Middle frontal gyrus (tissue), 1 donor: ENCODE results near the gene SLC2A3.
A peak's percentile ranks its signal among the peaks of the same experiment; 100 is the strongest.
"Not testable (repeated sequence)": the region's sequence is repeated elsewhere in the genome, so short reads cannot be mapped to it uniquely, and the experiment has no call there.

ENCODE experiments used
- DNase-seq: peaks from one replicate; pipeline ENCODE4 v3.0.0-alpha.2; 2015; ENCODE audit warnings: low spot score; ENCODE audit errors: extremely low spot score

Gene SLC2A3

DNA sequence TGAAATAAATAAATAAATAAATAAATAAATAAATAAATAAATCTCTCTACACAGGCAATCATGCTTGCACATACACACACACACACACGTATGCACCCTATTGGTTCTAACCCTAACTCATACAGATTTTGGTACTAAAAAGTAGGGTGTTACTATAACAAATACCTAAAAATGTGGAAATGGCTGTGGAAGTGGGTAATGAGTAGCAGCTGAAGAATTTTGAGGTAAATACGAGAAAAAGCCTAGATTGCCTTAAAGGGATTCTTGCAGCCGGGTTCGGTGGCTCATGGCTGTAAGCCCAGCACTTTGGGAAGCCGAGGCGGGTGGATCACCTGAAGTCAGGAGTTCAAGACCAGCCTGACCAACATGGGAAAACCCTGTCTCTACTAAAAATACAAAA lies 15.7 kb upstream of the SLC2A3 start:
- DNase-seq = no peak

DNA sequence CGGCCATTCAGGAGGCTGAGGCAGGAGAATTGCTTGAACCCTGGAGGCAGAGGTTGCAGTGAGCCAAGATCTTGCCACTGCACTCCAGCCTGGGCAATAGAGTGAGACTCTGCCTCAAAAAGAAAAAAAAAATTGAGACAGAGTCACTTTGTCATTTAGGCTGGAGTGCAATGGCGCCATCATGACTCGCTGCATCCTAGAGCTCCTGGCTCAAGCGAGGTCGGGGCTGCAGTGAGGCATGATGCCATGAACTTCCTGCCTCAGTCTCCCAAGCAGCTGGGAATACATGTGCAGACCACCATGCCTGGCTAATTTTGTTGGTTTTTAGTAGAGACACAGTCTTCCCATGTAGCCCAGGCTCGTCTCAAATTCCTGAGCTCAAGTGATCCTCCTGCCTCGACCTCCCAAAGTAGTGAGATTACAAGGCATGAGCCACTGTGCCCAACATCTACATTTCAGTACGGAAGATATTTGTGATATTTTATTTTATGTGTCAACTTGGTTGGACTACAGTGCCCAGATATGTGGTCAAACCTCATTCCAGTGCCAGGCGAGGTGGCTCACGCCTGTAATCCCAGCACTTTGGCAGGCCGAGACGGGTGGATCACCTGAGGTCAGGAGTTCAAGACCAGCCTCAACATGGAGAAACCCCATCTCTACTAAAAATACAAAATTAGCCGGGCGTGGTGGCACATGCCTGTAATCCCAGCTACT lies 14.4 kb upstream of the SLC2A3 start:
- DNase-seq = not testable (repeated sequence)

DNA sequence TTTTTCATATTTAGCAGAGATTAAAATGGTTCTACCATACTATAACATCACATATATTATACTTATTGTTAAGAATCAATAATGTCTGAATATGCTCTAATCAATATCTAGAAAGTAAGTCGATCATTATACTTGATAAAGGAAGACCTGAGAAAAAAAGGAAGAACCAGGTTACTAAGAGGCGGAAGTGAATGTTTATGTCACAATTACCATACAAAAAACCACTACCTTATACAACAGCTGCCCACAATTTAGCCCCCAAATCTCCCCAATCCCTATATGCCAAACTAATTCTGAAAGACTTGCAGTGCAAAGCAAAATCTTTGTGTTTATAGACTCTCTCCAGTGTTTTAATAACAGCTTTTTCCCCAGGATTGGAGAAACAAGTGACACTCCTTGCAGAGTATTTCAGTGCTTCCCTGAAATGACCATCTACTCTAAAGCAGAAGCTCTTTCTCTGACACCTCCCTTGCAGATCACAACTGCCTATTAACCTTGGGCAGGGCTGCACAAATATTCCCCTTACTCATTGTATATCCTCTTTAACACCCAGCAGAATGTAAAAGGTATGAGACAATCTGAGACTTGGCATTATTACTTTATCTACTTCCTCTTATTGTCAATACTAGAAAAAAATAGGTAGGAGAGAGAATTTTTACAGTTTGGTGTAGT lies 12.7 kb upstream of the SLC2A3 start:
- DNase-seq = no peak

DNA sequence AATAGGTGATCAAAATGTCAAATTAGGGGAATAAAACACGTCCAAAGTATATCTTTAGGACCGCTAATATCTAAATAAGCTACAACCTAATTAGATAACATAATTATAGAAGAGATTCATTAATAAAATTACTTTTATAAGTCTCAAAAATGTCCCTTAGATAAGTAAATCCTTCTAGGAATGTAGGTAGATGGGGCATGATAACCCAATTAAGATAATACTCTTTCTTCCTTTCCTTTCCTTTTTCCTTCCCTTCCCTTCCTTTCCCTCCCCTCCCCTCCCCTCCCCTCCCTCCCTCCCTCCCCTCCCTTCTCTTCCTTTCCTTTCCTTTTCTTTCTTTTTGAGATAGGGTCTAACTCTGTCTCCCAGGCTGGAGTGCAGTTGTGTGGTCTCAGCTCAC lies 11.0 kb upstream of the SLC2A3 start:
- DNase-seq = no peak

DNA sequence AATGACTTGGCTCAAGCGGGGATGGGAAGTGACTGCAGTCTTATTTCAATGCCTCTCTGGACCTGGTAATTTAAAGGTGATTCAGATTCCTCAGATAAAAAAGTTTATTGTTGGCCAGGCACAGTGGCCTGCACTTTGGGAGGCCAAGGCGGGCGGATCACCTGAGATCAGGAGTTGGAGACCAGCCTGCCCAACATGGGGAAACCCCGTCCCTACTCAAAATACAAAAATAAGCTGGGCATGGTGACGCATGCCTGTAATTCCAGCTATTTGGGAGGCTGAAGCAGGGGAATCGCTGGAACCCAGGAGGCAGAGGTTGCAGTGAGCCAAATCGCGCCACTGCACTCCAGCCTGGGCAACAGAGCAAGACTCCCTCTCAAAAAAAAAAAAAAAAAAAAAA lies 8.8 kb upstream of the SLC2A3 start:
- DNase-seq = not testable (repeated sequence)

DNA sequence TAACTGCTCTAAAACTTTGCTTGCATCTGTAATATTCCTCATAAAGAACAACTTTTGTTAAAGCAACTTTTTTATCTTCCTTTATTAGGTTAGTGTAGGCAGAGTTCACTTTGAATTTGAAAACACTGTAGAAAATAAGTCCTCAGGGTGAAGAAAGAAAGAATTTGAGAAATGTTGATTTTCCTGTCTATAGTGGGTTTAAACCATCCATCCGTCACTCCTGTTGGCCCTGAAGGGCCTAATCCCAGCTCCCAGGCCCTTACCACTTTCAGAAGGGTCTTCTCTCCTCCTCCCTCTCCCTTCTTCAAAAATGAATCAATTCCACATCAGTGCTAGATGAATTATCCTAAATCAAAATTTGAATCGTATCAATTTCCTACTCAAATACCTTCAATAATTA lies 4.9 kb upstream of the SLC2A3 start:
- DNase-seq = no peak

DNA sequence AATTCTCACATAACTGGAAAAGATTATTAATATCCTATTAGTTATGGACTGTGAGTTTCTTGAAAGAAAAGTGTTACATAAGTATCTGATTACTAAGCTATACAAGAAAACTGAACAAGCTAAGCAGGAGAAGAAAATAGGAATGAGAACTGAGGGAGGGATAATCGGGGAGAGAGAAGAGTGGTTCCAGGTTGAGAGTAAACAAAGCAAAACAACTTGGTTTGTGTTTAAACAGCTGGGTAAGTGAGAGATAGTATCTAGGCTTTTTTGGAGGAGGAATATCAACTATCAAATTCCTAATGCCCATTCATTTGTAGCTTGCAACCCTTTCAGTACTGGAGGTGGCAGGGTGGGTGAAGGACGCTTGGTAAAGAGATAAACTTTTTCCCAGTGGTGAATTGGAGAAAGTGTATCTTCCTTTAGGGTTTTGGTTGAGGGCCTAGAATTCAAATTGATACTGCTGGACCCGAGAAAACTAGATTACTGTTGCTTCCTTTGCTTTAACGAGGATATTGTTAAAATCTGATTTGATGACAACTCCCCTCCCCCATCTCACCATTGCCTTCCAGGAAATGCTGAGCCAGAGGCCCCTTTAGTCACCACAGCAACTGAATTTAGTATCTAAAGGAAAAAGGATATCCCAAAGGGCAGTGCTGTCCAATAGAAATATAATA lies 2.0 kb upstream of the SLC2A3 start:
- DNase-seq = no peak

DNA sequence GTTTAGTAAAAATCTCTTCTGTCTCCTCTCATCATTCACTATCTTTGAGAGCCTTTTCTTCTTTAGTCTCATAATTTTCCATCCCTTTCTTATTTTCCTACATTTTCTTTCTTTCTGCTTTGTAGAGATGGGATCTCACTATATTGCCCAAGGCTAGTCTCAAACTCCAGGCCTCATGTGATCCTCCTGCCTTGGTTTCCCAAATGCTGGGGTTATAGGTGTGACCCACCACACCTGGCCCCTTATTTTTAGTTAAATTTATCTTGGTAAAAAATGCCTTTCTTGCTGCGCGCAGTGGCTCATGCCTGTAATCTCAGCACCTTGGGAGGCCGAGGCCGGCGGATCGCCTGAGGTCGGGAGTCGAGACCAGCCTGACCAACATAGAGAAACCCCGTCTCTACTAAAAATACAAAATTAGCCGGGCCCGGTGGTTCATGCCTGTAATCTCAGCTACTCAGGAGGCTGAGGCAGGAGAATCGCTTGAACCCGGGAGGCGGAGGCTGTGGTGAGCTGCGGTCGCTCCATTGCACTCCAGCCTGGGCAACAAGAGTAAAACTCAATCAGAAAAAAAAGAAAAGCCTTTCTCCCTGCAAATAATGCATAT lies 996 bp downstream of the SLC2A3 start:
- no peak for DNase-seq

DNA sequence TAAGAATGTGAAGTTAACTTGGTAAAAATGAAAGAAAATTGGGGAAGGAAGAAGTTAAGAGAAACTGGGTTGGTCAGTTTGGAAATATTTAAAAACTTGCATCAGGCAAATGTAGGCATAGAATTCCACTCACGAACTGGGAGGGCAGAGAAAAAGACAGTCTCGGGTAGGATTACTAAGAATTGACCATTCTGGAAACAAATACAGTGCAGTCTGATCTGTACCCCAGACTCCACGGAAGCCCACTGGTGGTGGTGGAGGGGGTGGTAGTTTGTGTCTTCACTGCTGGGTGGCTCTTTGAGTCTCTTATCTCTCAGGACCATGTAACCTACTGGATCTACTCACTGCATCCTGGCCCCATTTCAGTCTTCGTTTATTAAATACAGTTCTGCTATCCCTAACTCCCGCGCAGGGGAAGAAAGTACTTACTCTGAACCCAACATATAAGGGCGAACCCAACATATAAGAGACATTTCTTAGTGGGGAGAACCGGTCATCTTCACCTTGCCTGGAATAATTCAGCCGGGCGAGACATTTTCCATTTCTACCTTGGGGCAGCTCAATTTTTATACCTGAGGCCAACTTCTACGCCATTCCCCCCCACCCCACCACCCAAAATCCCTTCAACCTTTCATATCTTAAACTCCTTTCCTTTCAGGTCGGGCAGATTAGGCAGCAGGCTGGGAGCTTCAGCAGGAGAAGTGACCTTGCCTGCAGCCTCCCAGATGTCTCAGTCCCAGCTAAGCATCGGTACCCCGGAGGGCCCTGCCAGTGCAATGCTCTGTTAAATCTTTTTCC lies 1.7 kb downstream of the SLC2A3 start:
- no peak for DNase-seq

DNA sequence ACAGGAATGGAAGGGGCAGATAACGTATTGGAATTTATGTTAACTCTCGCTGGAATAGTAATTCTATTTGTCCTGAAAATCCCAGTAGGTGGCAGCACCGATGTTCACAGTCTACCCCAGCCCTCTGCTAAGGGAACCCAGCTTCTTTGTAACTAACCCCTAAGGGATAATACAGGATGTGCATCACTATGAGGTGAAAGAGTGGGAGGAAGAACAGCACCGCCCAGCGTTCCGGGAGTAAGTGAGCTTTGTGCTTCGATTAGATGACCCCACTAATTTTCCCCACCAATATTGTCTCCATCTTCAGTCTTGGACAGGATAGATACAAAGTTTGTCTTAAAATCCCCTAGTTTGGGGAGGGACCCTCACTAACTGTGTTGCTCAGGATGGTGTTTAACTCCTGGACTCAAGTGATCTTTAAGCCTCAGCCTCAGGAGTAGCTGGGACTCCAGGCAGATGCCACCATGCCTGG lies 2.7 kb downstream of the SLC2A3 start:
- peak; percentile 71 for DNase-seq

DNA sequence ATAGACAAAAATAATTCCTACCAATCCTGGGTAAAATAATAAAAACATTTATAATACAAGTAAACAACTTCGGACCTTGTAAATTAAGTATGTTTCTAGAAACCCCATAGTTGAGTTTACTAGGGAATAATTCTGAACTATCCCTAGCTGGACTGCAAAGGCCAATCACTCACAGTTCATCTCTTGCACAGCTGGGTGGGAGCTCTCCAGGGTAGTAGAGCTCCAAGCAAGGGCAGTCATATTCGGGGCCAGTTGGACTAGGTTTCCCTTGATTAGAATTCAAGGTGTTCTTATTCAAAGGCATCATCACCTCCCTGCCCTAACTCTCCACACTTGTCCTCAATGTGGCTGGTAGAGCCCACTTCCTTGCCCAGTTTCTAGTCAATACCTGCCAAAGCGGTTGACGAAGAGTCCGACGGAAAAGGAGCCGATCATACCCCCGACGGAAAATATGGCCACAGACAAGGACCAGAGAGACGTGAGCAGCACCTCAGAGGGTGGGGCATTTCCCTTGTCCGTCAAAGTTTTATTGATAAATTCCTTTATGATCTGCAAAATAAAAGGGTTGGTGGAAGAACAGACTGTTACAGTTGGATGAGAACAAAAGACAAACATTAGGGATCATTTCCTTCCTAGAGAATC lies 3.3 kb downstream of the SLC2A3 start:
- DNase-seq = not testable (repeated sequence)

DNA sequence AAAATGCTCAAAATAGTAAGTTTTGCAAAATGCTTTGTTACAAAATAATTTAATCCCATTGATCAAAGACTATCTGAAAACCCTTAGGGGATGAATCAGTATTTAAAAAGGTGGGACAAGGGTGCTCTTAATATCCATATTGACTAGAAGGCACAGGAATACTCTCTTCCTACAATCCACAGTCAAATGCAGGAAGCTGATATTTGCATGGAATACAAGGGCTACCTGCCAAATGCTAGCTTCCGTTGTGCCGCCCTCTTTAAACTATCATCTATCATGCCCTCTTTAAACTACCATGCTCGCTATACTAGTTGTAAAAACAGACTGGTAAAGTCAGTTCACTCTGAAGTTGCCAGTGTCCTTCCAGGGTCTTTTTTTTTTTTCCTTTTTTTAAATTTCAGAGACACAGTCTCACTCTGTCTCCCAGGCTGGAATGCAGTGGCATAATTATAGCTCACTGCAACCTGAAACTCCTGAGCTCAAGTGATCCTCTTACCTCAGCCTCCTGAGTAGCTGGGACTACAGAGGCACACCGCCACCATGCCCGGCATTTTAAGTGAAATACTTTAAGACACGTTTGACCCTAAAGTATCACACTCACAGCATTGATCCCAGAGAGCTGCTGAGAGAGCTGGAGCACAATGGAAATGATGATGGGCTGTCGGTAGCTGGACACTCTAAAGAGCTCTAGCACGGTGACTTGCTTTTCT lies 6.7 kb downstream of the SLC2A3 start:
- DNase-seq = no peak

DNA sequence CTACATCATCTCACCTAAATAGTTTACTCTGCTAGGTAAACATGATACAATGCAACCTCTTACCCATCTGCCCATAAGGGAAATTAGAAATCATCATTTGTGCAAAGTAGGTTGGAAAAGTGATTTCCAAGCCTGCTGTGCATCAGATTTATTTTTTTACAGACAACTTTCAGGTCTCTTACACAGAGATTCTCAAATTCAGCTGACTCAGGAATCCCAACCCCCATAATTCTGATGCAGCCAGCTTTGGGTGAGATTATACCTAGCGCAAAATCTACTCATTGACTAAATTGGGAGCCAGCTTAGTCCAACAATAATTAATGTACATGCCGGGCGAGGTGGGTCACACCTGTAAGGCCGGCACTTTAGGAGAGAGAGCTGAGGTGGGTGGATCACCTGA lies 8.5 kb downstream of the SLC2A3 start:
- DNase-seq = no peak

DNA sequence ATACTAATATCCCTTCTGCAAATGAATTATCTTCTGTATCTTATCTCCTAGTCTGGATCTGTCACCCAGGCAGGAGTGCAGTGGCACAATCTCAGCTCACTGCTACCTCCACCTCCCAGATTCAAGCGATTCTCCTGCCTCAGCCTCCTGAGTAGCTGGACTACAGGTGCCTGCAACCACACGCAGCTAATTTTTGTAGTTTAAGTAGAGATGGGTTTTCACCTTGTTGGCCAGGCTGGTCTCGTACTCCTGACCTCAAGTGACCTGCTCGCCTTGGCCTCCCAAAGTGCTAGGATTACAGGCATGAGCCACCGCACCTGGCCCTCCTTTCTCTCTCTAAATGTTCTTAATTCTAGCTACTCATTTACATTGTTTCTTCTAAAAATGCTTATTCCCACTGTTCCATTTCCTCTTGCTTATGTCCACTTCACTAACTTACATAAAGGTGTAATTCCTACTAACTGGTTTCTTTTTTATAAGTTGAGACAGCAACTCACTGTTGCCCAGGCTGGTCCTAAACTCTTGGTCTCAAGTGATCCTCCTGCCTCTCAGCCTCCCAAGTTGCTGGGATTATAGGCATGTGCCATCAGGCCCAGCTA lies 9.8 kb downstream of the SLC2A3 start:
- not testable (repeated sequence) for DNase-seq

DNA sequence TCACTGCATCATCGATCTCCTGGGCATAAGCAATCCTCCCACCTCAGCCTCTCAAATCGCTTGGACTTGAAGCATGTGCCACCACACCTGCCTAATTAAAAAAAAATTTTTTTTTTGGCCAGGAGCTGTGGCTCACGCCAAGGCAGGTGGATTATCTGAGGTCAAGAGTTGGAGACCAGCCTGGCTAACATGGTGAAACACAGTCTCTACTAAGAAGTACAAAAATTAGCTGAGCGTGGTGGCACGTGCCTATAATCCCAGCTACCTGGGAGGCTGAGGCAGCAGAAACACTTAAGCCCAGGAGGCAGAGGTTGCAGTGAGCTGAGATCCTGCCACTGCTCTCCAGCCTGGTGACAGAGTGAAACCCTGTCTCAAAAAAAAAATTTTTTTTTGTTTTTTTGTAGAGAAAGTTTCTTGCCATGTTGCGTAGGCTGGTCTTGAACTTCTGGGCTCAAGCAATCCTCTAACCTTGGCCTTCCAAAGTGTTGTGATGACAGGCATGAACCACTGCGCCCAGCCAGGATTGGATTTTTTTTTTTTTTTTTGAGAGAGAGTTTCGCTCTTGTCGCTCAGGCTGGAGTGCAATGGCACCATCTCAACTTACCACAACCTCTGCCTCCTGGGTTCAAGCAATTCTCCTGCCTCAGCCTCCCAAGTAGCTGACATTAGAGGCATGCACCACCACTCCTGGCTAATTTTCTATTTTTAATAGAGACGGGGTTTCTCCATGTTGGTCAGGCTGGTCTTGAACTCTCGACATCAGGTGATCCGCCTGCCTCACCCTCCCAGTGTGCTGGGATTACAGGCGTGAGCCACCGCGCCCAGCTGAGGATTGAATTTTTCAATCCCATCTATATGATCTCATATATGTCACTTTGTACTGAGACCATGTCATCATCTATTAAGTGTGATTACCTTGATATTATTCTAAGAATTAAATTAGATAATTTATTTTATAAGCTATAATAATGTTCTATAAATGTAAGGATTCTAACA lies 12.4 kb downstream of the SLC2A3 start:
- no peak for DNase-seq

DNA sequence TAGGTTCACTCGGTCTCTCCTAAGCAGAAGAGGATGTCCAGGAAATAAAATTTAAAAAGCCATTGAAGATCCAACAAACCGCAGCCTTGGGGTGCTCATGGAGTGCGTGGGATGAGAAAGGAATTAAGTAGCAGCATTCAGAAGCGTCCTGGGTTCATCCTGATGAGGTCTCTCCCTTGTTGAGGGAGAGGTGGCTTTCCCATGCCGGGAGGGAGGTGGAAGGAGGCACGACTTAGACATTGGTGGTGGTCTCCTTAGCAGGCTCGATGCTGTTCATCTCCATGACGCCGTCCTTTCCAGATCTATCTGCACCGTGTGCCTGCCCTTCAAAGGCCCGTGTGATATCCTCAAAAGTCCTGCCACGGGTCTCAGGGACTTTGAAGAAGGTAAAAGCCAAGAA lies 14.8 kb downstream of the SLC2A3 start:
- not testable (repeated sequence) for DNase-seq

DNA sequence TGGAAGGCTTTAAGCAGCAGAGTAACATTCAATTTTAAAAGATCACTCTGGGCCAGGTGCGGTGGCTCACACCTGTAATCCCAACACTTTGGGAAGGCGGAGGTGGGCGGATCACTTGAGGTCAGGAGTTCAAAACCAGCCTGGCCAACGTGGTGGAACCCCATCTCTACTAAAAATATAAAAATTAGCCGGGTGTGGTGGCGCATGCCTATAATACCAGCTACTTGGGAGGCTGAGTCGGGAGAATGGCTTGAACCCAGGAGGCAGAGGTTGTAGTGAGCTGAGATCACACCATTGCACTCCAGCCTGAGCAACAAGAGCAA lies 17.8 kb downstream of the SLC2A3 start:
- DNase-seq = not testable (repeated sequence)

DNA sequence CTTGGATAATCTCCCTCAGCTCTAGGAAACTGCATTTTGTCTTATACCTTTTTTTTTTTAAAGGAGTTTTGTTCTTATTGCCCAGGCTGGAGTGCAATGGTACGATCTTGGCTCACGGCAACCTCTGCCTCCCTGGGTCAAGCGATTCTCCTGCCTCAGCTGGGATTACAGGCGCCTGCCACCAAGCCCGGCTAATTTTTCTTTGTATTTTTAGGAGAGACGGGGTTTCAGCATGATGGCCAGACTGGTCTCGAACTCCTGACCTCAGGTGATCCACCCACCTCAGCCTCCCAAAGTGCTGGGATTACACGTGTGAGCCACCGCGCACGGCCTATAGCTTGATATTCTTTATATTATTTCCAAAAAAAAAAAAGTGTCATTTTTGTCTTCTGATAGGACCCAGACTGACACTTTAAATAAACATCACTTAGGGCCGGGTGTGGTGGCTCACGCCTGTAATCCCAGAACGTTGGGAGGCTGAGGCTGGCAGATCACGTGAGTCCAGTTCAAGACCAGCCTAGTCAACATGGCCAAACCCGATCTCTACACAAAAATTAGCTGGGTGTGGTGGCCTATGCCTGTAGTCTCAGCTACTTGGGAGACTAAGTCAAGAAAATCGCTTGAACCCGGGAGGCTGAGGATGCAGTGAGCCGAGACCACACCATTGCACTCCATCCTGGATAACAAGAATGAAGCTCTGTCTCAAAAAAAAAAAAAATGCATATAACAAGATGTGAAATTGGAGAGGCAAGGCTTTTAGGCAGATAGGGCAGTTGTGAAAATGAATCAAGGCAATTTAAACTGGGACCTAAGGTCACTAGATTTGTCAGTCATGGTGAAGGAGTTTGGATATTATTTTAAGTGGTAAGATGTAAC lies 18.4 kb downstream of the SLC2A3 start:
- DNase-seq = no peak
